Right ventricle myocardium superior (tissue), 1 donor: Measurements from ENCODE around the gene CTPS1. TPM values are rescaled to one million over a fixed set of nuclear protein-coding genes. Genes with fewer than 3 reads are reported as not detected.

Experiments
- ATAC-seq: fragments of 200-7000 bp; cut with Tn5 transposase; one replicate; pipeline ENCODE4 v1.9.1; 2020; ENCODE audit warnings: mild to moderate bottlenecking; ENCODE audit not compliant: poor library complexity
- DNase-seq: peaks from one replicate; pipeline ENCODE4 v3.0.0-alpha.2; 2020
- intact Hi-C: fragments of 100-400 bp; cut with DNase I; formaldehyde crosslinking; loops from one replicate; pipeline ENCODE4 v1.11.2; 2022
- total RNA-seq: library from RNA; stranded (reverse); fragmentation: NEBNext Ultra II Directional; extraction: Animal tissue kit (Norgen Biotek cat#: 25700); gene quantifications from one replicate; pipeline ENCODE4 v1.2.1, GENCODE V29; 2021
- donor health status: DM: no; HTN: yes; CAD: no; lungs with severe emphysema.

Gene CTPS1
- total RNA-seq, 1 donor from 2014 or later = 7.2 TPM

GRCh38 chr1:41017141-41018017 lies 37.9 kb downstream of the CTPS1 start:
- ATAC-seq (no peak), DNase-seq (no peak)
- intact Hi-C loops = no loop called here

DNA sequence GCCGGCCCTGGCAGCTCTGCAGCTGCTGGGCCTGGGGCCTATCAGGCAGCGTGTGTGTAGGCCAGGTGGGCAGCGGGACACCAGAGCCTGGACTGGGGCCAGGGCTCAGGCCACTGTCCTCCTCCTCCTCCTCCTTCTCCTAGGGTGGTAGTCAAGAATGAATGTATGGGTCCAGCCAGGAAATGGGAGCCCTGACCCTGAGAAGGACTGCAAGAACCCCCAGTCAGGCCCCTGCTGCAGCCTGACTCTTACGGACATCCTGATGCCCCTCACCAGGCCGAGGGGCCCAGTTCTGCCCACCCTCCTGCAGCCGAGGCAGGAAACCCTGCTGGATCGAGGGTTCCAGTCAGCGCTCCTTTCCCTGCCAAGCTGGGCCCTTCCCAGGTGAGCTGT lies 38.5 kb downstream of the CTPS1 start:
- DNase-seq (no peak), ATAC-seq (no peak)
- intact Hi-C loops = no loop called here

- ATAC-seq (no peak), DNase-seq (no peak)
- intact Hi-C loops = no loop called here
Observed at GRCh38 chr1:41019353-41019745, 39.9 kb downstream of the CTPS1 start.

DNA sequence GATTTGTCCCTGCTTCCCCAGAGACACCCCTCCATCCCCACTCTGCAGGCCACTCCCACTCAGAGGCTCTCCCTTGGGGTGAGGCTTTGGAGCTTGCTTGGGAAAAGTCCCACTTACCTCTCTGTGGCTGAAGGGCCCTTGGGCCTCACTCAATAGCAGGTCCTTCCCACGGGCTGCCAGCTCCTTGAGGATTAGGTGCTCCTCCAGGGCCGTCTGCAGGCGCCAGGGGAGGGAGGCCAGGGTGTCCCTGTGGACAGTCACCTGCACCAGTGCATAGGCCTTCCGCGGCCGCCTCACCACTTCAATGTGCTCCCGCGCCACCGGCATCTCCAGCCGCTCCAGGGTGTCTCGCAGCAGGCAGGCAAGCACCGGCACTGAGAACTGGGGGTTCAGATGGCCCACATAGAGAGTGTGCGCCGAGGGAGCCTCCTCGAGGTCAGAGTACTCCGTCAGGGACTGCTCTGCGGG lies 40.6 kb downstream of the CTPS1 start:
- intact Hi-C loops = no loop called here
- DNase-seq (no peak), ATAC-seq (no peak)

GRCh38 chr1:41020654-41021053 lies 41.2 kb downstream of the CTPS1 start:
- no peak for ATAC-seq
- intact Hi-C loops = no loop called here
- DNase-seq = no peak

GRCh38 chr1:41021526-41022308 lies 42.2 kb downstream of the CTPS1 start, which contains the start of gene SLFNL1:
Gene SLFNL1 (minus strand): TSS chr1:41021725. CDS start chr1:41020660, 1,065 bp downstream.
- intact Hi-C loops = no loop called here
- DNase-seq = peak; percentile 56
- ATAC-seq = peak; percentile 31

- intact Hi-C loops = no loop called here
- ATAC-seq (no peak), DNase-seq (no peak)
Observed at GRCh38 chr1:41022424-41022823, 42.9 kb downstream of the CTPS1 start.

DNA sequence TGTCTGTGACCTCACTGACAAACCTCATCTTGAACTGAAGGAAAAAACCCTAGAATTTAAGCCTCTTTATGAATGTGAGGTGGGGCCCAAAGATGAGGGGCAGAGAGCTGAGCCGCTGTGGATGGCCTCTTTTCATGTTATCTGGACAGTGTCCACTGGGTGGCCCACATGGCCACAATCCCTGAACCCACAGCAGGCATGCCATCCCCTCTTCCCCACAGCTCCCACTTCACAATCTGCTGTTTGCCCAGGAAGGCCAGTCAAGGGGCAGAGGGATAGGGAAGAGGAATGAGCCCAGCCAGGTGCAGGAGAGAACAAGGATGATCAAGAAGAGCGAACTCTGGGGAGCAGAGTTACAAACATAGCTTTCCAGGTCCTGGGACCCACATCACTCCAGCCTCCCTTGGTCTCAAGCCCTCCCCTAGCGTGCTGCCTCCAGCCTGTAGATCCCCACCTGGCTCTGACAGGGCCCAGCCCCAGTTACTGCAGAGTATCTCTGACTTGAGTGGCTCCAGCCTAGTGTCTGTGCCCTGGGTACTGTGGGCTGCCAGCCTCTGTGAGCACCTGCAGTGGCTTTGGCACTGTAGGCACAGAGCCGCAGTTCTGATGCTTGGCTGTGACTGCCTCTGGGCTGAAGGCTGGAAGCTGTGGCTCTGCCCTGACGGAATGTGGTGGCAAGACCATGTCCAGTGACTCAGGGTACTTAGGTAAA lies 43.9 kb downstream of the CTPS1 start:
- DNase-seq = no peak
- no peak for ATAC-seq
- intact Hi-C loops = no loop called here

GRCh38 chr1:41024953-41025352 lies 45.5 kb downstream of the CTPS1 start:
- intact Hi-C loops = no loop called here
- ATAC-seq = no peak
- no peak for DNase-seq

- DNase-seq (no peak), ATAC-seq (no peak)
- intact Hi-C loops = no loop called here
Observed at GRCh38 chr1:41025979-41026819, 46.7 kb downstream of the CTPS1 start.

DNA sequence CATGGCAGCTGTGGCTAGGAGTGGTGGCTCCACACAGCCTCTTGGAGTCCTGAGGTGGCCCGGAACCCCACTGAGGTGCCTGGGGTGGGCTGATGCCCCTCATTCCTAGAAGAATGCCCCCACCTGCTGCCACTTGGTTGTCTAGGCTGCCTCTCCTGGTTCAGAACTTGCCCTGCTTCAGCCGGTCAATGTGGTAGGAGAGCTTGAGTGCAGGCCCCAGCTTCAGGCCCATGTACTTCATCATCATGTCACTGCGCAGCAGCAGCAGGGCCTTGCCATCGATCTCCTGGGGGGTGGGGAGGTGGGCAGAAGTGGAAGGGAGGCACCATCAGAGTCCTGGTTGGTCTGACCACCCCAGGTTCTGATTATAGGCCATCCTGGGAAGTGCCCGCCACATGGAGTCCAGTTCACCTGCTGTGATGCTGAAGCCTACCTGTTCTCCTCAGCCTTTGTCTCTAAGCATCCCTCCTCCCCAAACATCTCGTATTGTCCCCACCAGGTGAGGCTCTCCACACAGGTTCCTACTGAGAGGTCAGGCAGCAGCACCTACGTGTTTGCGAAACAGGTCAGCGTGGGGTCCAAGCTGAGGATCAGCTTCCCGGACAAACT lies 48.6 kb downstream of the CTPS1 start:
- intact Hi-C loops = no loop called here
- DNase-seq (no peak), ATAC-seq (no peak)

DNA sequence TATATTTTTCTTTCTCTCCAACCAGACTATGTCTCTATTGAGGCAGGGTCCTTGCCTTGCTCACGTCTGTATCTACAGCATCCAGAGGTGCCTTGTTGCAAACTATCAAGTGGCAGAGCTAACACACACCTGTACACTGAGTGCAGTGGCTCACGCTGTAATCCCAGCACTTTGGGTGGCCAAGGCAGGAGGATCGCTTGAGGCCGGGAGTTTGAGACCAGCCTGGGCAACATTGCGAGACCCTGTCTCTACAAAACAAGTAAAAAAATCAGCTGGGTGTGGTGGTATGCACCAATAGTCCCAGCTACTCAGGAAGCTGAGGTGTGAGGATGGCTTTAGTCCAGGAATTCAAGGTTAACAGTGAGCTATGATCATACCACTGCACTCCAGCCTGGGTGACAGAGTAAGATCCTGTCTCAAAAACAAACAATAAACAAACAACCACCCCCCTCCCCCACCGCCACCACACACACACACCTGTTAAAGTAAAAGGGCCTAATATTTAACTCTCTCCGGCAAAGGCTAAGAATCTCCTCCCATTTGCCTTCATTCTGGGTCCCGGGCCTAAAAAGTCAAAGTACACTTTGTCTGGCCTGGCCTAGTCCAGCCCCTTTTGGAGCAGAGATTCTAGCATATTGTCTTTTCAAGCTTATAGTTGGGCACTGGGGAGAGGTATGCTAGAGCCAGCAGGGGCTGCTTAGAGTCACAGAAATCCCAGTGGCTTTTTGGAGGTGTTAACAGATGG lies 51.5 kb downstream of the CTPS1 start:
- no peak for ATAC-seq
- intact Hi-C loops = no loop called here
- no peak for DNase-seq

DNA sequence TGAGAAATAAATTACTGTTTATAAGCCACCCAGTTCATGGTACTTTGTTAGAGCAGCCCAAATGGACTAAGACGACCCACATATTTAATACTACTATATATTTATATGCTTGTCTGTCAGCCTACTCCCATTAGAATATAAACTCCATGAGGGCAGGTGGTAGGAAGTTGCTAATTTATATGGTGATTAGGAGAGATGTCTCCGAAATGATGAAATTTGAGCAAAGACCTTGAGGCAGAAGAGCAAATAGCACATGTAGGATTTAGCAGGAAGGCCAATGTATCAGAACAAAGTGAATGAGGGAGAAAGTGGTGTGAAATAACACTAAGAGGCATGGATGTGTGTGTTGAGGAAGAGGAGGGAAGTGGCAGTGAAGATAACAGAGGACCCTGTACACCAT lies 52.7 kb downstream of the CTPS1 start:
- intact Hi-C loops = no loop called here
- DNase-seq (no peak), ATAC-seq (no peak)

DNA sequence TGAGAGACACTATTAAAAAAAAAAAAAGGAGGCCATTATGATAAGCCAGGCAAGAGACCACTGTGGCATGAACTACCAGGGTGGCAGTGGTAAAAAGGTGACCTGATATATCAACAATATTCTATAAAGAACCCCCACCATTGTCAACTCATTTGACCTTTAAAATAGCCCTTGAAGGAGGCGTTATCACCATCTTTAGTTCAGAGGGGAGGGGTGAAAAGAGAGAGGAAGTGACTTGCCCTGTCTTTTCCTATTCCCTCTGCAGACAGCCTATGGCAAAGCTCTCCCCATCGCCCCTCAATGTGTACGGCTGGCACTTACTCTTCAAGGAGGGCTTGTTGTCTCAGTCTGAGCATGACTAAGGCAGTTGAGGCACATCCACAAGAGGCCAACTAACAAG lies 53.8 kb downstream of the CTPS1 start:
- intact Hi-C loops = no loop called here
- DNase-seq (no peak), ATAC-seq (no peak)

DNA sequence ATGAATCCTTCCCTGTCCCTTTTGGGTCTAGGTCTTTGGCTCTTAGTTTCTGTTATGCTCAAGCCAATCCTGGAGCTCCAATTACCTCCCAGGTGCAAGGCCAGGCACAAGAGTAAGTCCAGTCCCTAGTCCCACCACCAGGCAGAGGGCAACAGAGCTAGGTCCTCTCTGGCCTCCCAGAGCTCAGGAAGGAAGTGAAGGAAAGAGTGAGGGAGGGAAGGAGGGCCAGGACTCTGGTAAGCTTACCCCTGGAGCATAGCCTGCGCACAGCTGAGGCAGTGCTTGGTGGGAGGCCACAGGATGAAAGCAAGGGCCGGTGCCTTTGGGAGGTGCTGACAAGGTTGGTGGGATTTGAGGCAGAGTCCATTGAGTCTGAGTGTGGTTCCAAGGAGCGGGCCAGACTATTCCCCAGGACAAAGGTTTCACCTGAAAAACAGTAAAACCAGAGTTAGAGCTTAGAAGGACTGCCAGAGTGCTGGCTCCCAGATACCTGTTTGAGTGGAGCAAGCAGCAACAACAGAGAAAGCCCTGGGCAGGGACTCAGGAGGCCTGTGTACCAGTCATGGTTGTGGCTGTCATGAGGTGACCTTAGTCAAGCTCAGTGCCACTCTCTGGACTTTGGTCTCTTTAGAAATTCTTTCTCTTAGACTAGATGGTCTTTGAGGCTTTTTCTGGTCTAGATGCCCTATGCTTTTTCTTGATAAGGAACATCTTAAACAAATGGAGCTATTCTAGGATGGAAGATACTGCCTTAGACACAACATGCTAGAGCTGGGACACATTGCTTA lies 57.8 kb downstream of the CTPS1 start:
- intact Hi-C loops = no loop called here
- ATAC-seq = no peak
- no peak for DNase-seq

DNA sequence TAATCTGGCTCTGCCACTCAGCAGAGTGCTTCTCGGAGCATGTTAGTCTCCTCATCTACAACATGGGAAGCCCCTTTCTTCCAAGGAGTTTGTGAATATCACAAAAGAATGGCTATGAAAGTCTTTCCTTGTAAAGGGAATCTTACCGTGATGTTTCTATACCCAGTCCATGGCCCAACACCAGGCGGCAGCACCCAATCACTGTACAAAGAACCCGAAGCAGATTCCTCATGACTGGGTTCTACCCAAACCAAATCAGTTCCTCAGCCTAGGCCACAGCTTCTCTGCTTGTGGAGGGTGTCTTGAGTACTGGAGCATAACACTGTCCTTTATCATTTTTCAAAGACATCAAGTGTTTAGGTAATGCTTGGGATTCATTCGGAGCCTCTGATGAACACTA lies 58.6 kb downstream of the CTPS1 start:
- ATAC-seq (no peak), DNase-seq (no peak)
- intact Hi-C loops = no loop called here
